Neural cell (in vitro differentiated cells): Measurements from ENCODE around the gene EXPH5.

Experiments
- CTCF ChIP-seq: fragments of 450-650 bp; IDR thresholded peaks from 2 replicates; pipeline ENCODE4 v1.5.1; 2014; ENCODE audit warnings: antibody characterized with exemption, mild to moderate bottlenecking, moderate library complexity; ENCODE audit not compliant: poor library complexity, severe bottlenecking
- EP300 ChIP-seq: fragments of 450-650 bp; conservative IDR thresholded peaks from 2 replicates; pipeline ENCODE4 v1.6.1; 2014; ENCODE audit warnings: antibody characterized with exemption, mild to moderate bottlenecking, moderate library complexity; ENCODE audit not compliant: poor library complexity, severe bottlenecking
- EZH2 ChIP-seq: fragments of 200-600, 300-800 bp; shearing (Covaris generic), sonication (generic); IDR thresholded peaks from 2 replicates; pipeline ENCODE4 v1.6.1; 2014; ENCODE audit warnings: antibody characterized with exemption, low read length, borderline replicate concordance, mild to moderate bottlenecking; ENCODE audit not compliant: insufficient read depth, poor library complexity, severe bottlenecking
- MXI1 ChIP-seq: fragments of 450-650 bp; conservative IDR thresholded peaks from 2 replicates; pipeline ENCODE4 v1.6.1; 2014; ENCODE audit warnings: antibody characterized with exemption, mild to moderate bottlenecking; ENCODE audit not compliant: poor library complexity, severe bottlenecking
- POLR2AphosphoS5 ChIP-seq: IDR thresholded peaks from 2 replicates; pipeline ENCODE4 v1.6.1; 2012
- REST ChIP-seq: IDR thresholded peaks from 2 replicates; pipeline ENCODE4 v1.6.1; 2012; ENCODE audit warnings: borderline replicate concordance
- SMC3 ChIP-seq: fragments of 450-650 bp; conservative IDR thresholded peaks from 2 replicates; pipeline ENCODE4 v1.6.1; 2014; ENCODE audit warnings: antibody characterized with exemption, mild to moderate bottlenecking, moderate library complexity; ENCODE audit not compliant: poor library complexity
- TAF1 ChIP-seq: IDR thresholded peaks from 2 replicates; pipeline ENCODE4 v1.6.1; 2012; ENCODE audit warnings: low read depth

- no peak for TF ChIP-seq CTCF
- no peak for TF ChIP-seq EP300
- no peak for TF ChIP-seq EZH2
- no peak for TF ChIP-seq TAF1
- no peak for TF ChIP-seq MXI1
- no peak for TF ChIP-seq POLR2AphosphoS5
- TF ChIP-seq SMC3 = no peak
- TF ChIP-seq REST = no peak
These were observed 77.4 kb downstream of the EXPH5 start for GRCh38 chr11:108516125-108516524.
